ENCODE results near the gene NPTX1.

DNA sequence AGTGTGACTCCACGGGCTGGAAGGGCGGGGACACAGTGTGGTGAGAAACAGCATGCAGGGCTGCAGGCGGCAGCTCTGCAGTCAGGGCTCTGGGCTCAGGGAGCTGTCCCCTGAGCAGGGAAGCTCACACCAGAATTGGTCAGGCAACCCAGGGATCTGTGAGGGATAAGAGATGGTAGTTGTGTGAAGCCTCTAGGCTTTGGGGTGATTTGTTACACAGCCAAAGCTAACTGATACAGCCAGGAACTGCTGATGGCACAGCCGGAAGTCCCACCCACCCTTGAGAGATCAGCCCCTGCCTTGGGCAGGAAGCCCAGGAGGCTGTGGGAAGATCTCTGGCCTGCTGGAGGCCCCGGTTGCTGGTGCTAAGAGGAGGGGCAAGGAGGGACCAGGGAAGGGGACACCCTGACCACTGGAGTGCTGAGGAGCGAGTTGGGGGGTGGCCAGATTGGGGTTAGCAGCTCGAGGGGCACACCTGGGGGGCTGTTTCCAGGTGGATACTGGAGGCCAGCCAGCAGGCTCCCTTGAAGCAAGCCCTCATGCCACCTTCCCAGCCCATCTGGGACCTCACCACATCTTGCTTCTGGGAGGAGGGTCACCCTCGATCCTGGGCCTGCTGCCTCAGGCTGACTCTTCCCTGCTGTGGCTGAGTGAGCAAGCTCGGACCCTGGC is 25.2 kb downstream of the NPTX1 start:
- TF ChIP-seq TAF1 (IDR thresholded peaks at IDR 0.05; ENCODE audit: low read depth, low read length) (no peak), POLR2A (IDR thresholded peaks at IDR 0.05; ENCODE audit: low read depth, low read length) (no peak), POLR2AphosphoS5 (IDR thresholded peaks at IDR 0.05; ENCODE audit: low read depth, low read length) (no peak), PAX5 (IDR thresholded peaks at IDR 0.05; ENCODE audit: insufficient read depth, low read length, severe bottlenecking) (no peak), POU2F2 (IDR thresholded peaks at IDR 0.05; ENCODE audit: low read depth, low read length) (no peak)

Data from GM12891 (cell line).